HCT116 (cell line): Measurements from ENCODE around the gene CTTN. TPM values are rescaled to one million over a fixed set of nuclear protein-coding genes. Genes with fewer than 3 reads are reported as not detected.

ENCODE experiments used
- ATAC-seq: fragments of 200-7000 bp; cut with Tn5 transposase; 2 replicates; pipeline ENCODE4 v1.9.1; 2020; ENCODE audit warnings: mild to moderate bottlenecking, moderate library complexity
- BruUV-seq: library from RNA; stranded (reverse); fragments of 400-500 nt; replicated peaks from 2 replicates; lab custom pipeline; 2021; lab: Mats Ljungman, UMichigan
- CTCF ChIA-PET: fragments of 300-600 bp; sonication (Branson Sonifier 250); formaldehyde crosslinking; loops from one replicate; lab custom pipeline; 2021; ENCODE audit warnings: antibody characterized with exemption; lab: Charles Lee
- POLR2A ChIA-PET: fragments of 300-600, 350-600 bp; sonication (Branson Sonifier 250); formaldehyde crosslinking; loops from one replicate; lab custom pipeline; 2021; ENCODE audit warnings: antibody characterized with exemption; lab: Charles Lee
- RAD21 ChIA-PET, 2 experiments: fragments of 300-600 bp; sonication (Branson Sonifier 250); formaldehyde crosslinking; loops; one replicate each; lab custom pipeline; 2023; ENCODE audit warnings: low total read pairs in 2 of 2; ENCODE audit not compliant: uncharacterized antibody in 2 of 2, unreplicated experiment in 2 of 2, low non-redundant PET in 1 of 2; lab: Charles Lee
- DNase-seq: peaks from one replicate; pipeline ENCODE4 v3.0.0-alpha.2; 2010; ENCODE audit warnings: low read depth, low spot score
- H2AFZ ChIP-seq: fragments of 200-600 bp; shearing (Covaris generic), sonication (generic); 2 replicates; pipeline ENCODE4 v1.6.1; 2017; ENCODE audit warnings: low read depth, mixed run types, mixed read lengths, antibody characterized with exemption, low read length; ENCODE audit not compliant: poor library complexity, severe bottlenecking
- H3K27ac ChIP-seq: 2 replicates; pipeline ENCODE4 v1.5.1; 2012; ENCODE audit warnings: low read depth, low read length
- H3K27me3 ChIP-seq: fragments of 200-600 bp; sonication (generic); 2 replicates; pipeline ENCODE4 v1.6.1; 2016; ENCODE audit warnings: mixed run types, low read length, mixed read lengths; ENCODE audit not compliant: insufficient read depth
- H3K36me3 ChIP-seq, 2 experiments: fragments of 200-500 bp in 1 of 2; fragments of 200-600 bp in 1 of 2; sonication (Bioruptor generic) in 1 of 2; sonication (generic) in 1 of 2; 2 replicates each; pipeline versions ENCODE4 v1.5.1 to v1.6.1; 2014 to 2016; ENCODE audit warnings: low read length in 2 of 2, inconsistent platforms in 1 of 2, mixed read lengths in 1 of 2, mixed run types in 1 of 2; ENCODE audit not compliant: insufficient read depth in 2 of 2, control insufficient read depth in 1 of 2
- H3K4me1 ChIP-seq, 2 experiments: fragments of 200-600 bp in 1 of 2; sonication (generic) in 1 of 2; 2 replicates each; pipeline versions ENCODE4 v1.5.1 to v1.6.1; 2012 to 2017; ENCODE audit warnings: low read length in 2 of 2, inconsistent platforms in 1 of 2, mild to moderate bottlenecking in 1 of 2, mixed read lengths in 1 of 2, mixed run types in 1 of 2, moderate library complexity in 1 of 2; ENCODE audit not compliant: insufficient read depth in 2 of 2, control insufficient read depth in 1 of 2
- H3K4me2 ChIP-seq: fragments of 200-600 bp; sonication (generic); 2 replicates; pipeline ENCODE4 v1.6.1; 2017; ENCODE audit warnings: mixed run types, low read length, mixed read lengths
- H3K4me3 ChIP-seq, 2 experiments: fragments of 200-600 bp in 1 of 2; sonication (generic) in 1 of 2; replicated peaks in 1 of 2; 2 replicates each; pipeline ENCODE4 v1.5.1; 2011 to 2016; ENCODE audit warnings: low read length in 2 of 2, control low read depth in 1 of 2, low read depth in 1 of 2, mild to moderate bottlenecking in 1 of 2, mixed read lengths in 1 of 2, mixed run types in 1 of 2
- H3K79me2 ChIP-seq: fragments of 200-600 bp; sonication (generic); 2 replicates; pipeline ENCODE4 v1.6.1; 2017; ENCODE audit warnings: mild to moderate bottlenecking, mixed run types, low read length, moderate library complexity, mixed read lengths; ENCODE audit not compliant: insufficient read depth
- H3K9ac ChIP-seq: fragments of 200-600 bp; sonication (generic); 2 replicates; pipeline ENCODE4 v1.6.1; 2016; ENCODE audit warnings: low read length, mixed read lengths
- H3K9me2 ChIP-seq: fragments of 200-600 bp; sonication (generic), shearing (Covaris generic); 2 replicates; pipeline ENCODE4 v1.6.1; 2017; ENCODE audit warnings: mixed run types, mild to moderate bottlenecking, moderate library complexity; ENCODE audit not compliant: insufficient read depth
- H3K9me3 ChIP-seq, 2 experiments: fragments of 200-500 bp in 1 of 2; fragments of 200-600 bp in 1 of 2; sonication (Bioruptor generic) in 1 of 2; sonication (generic) in 1 of 2; 2 replicates each; pipeline ENCODE4 v1.6.1; 2014 to 2017; ENCODE audit warnings: low read length in 2 of 2, mixed read lengths in 2 of 2, inconsistent platforms in 1 of 2, low read depth in 1 of 2, mild to moderate bottlenecking in 1 of 2, mixed run types in 1 of 2, moderate library complexity in 1 of 2; ENCODE audit not compliant: control insufficient read depth in 1 of 2, insufficient read depth in 1 of 2
- H4K20me1 ChIP-seq: fragments of 200-600 bp; sonication (generic), shearing (Covaris generic); 2 replicates; pipeline ENCODE4 v1.6.1; 2017; ENCODE audit warnings: mixed run types, mild to moderate bottlenecking, moderate library complexity; ENCODE audit not compliant: insufficient read depth
- ATF3 ChIP-seq: IDR thresholded peaks from 2 replicates; pipeline ENCODE4 v1.6.1; 2012
- CEBPB ChIP-seq: IDR thresholded peaks from 2 replicates; pipeline ENCODE4 v1.6.1; 2012; ENCODE audit warnings: low read depth
- CTCF ChIP-seq, 3 experiments: fragments of 200-600 bp in 1 of 3; sonication (generic) in 1 of 3; IDR thresholded peaks in 2 of 3; conservative IDR thresholded peaks in 1 of 3; 2 replicates each; pipeline ENCODE4 v1.5.1; 2012 to 2017; ENCODE audit warnings: low read depth in 2 of 3, low read length in 2 of 3, antibody characterized with exemption in 1 of 3, borderline replicate concordance in 1 of 3, control low read depth in 1 of 3, mild to moderate bottlenecking in 1 of 3, mixed read lengths in 1 of 3, mixed run types in 1 of 3, moderate library complexity in 1 of 3; ENCODE audit not compliant: insufficient read depth in 1 of 3
- ELF1 ChIP-seq: IDR thresholded peaks from 2 replicates; pipeline ENCODE4 v1.6.1; 2012; ENCODE audit warnings: low read depth, borderline replicate concordance
- EZH2 ChIP-seq: fragments of 200-600 bp; sonication (generic); IDR thresholded peaks from 2 replicates; pipeline ENCODE4 v1.6.1; 2017; ENCODE audit warnings: antibody characterized with exemption, mixed run types
- EZH2phosphoT487 ChIP-seq: fragments of 200-600 bp; IDR thresholded peaks from 2 replicates; pipeline ENCODE4 v1.6.1; 2018; ENCODE audit warnings: antibody characterized with exemption, borderline replicate concordance
- FOSL1 ChIP-seq: IDR thresholded peaks from 2 replicates; pipeline ENCODE4 v1.6.1; 2012; ENCODE audit warnings: low read depth
- JUND ChIP-seq: IDR thresholded peaks from 2 replicates; pipeline ENCODE4 v1.6.1; 2012
- POLR2A ChIP-seq: IDR thresholded peaks from 2 replicates; pipeline ENCODE4 v1.7.0; 2011; ENCODE audit warnings: borderline replicate concordance; ENCODE audit not compliant: insufficient read depth, insufficient read length; ENCODE audit errors: extremely low read depth
- SIN3A ChIP-seq: IDR thresholded peaks from 2 replicates; pipeline ENCODE4 v1.6.1; 2012; ENCODE audit warnings: low read depth
- ZFX ChIP-seq: fragments of 450-650 bp; IDR thresholded peaks from 2 replicates; pipeline ENCODE4 v1.6.1; 2017
- ZNF274 ChIP-seq: fragments of 200-500 bp; sonication (Bioruptor generic); IDR thresholded peaks from 2 replicates; pipeline ENCODE4 v1.6.1; 2014; ENCODE audit warnings: mild to moderate bottlenecking, low read depth, low read length, inconsistent platforms
- intact Hi-C: fragments of 100-400 bp; cut with micrococcal nuclease; formaldehyde crosslinking; loops from 2 replicates; pipeline ENCODE4 v1.10.0; 2022
- total RNA-seq: library from RNA; stranded (reverse); gene quantifications from one replicate; pipeline ENCODE4 v1.2.1, GENCODE V29; 2021; ENCODE audit not compliant: unreplicated experiment
- TF ChIP-seq, protein P1 (sequence below): IDR thresholded peaks from 2 replicates; pipeline ENCODE4 v1.6.1; 2012

CTTN gene
- total RNA-seq, 1 experiment from 2014 or later = 249 TPM

DNA sequence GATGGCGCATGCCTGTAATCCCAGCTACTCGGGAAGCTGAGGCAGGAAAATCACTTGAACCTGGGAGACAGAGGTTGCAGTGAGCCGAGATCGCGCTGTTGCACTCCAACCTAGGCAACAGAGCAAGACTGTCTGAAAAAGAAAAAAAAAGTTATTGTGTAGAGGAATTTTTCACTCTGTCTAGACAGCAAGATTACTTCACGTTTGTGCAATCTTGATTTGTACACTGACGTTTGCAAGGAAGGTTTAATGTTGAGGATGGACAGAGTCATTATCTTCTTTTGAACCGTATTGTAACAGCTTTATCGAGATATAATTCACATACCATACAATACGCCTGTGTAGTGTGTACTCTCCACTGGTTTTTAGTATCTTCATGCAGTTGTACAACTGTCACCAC, 3.7 kb downstream of the CTTN start:
- H3K9me2 ChIP-seq = no peaks in the 10 kb centered on the region
- no peak overlapping the region for H3K9ac ChIP-seq
- no peaks in the 10 kb centered on the region for H3K27me3 ChIP-seq
- peaks cover 13% of the 10 kb centered on the region; the same call in 1 of the 2 replicates for H4K20me1 ChIP-seq
- ChIA-PET CTCF (interaction anchor here (0.6 kb wide), 1 partner anchor 258 kb away, joined by 3 read pairs; no protein-coding TSS in a partner anchor), RAD21 (no interaction called here), POLR2A (no interaction called here)
- BruUV-seq = TSS peak; percentile 13
- H3K79me2 ChIP-seq = peaks cover 99% of the 10 kb centered on the region
- H3K4me1 ChIP-seq = peaks cover 11 to 34% of the 10 kb centered on the region in 2 experiments
- H3K4me2 ChIP-seq = no peak overlapping the region
- no peak for TF ChIP-seq CEBPB
- no peak for TF ChIP-seq ZNF274
- TF ChIP-seq ZFX = no peak
- TF ChIP-seq FOSL1 = no peak
- TF ChIP-seq EZH2phosphoT487 = no peak
- TF ChIP-seq SIN3A = no peak
- TF ChIP-seq, protein P1, sequence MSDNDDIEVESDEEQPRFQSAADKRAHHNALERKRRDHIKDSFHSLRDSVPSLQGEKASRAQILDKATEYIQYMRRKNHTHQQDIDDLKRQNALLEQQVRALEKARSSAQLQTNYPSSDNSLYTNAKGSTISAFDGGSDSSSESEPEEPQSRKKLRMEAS = no peak
- TF ChIP-seq EZH2 = no peak
- peaks cover 17 to 23% of the 10 kb centered on the region in 2 experiments for H3K36me3 ChIP-seq
- intact Hi-C loops = no loop called here
- H3K4me3 ChIP-seq = no peak overlapping the region
- H3K27ac ChIP-seq = no peak overlapping the region
- no peaks in the 10 kb centered on the region for H3K9me3 ChIP-seq
- H2AFZ ChIP-seq = no peak overlapping the region
- ATAC-seq (no peak), DNase-seq (no peak)

DNA sequence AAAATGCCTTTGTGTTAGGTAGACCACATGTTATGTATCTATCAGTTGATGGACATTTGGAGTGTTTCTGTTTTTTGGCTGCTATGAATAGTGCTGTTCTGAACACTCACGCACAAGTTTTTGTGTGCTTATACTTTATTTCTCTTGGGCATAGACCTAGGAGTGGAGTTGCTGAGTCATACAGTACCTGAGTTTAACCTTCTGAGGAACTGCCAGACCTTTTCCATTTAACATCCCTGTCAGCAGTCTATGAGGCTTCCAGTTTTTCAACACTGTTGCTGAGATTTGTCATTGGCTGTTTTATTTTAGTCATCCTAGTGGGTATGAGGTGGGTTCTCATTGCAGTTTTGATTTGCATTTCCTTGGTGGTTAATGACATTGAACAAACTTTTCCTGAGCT, 4.4 kb downstream of the CTTN start:
- Histone ChIP-seq H3K9ac (no peak overlapping the region), H4K20me1 (peaks cover 14% of the 10 kb centered on the region), H3K4me3 (no peak overlapping the region), H3K4me1 (peaks cover 11 to 29% of the 10 kb centered on the region in 2 experiments), H3K27ac (no peak overlapping the region), H3K27me3 (no peaks in the 10 kb centered on the region), H2AFZ (no peak overlapping the region), H3K9me2 (no peaks in the 10 kb centered on the region), H3K9me3 (no peaks in the 10 kb centered on the region), H3K79me2 (peaks cover 99% of the 10 kb centered on the region), H3K4me2 (no peak overlapping the region), H3K36me3 (peaks cover 19 to 30% of the 10 kb centered on the region in 2 experiments)
- ATAC-seq (no peak), DNase-seq (no peak)
- ChIA-PET RAD21 (no interaction called here), POLR2A (no interaction called here), CTCF (no interaction called here)
- BruUV-seq = no TSS peak
- TF ChIP-seq EZH2phosphoT487 = no peak
- TF ChIP-seq ATF3 = no peak
- TF ChIP-seq JUND = no peak
- no peak for TF ChIP-seq CTCF (IDR thresholded peaks at IDR 0.05 in 2 of 3, conservative IDR thresholded peaks at IDR 0.05 in 1 of 3; ENCODE audit: borderline replicate concordance in 1 of 3, insufficient read depth in 1 of 3, low read depth in 2 of 3, low read length in 2 of 3)
- no peak for TF ChIP-seq POLR2A
- no peak for TF ChIP-seq ELF1
- no peak for TF ChIP-seq CEBPB
- no peak for TF ChIP-seq EZH2
- intact Hi-C loops = no loop called here
